GM23338 (cell line): ENCODE results near the gene SLC25A13. TPM values are rescaled to one million over a fixed set of nuclear protein-coding genes. Genes with fewer than 3 reads are reported as not detected.
A peak's percentile ranks its signal among the peaks of the same experiment; 100 is the strongest.

Experiments
- ATAC-seq: fragments of 200-7000 bp; cut with Tn5 transposase; 3 replicates; pipeline ENCODE4 v1.9.1; 2020
- DNase-seq: peaks from one replicate; pipeline ENCODE4 v3.0.0-alpha.2; 2015; ENCODE audit warnings: low spot score
- H2AFZ ChIP-seq: fragments of 200-600 bp; sonication (generic); 2 replicates; pipeline ENCODE4 v1.8.0; 2016; ENCODE audit warnings: antibody characterized with exemption, mild to moderate bottlenecking, moderate library complexity
- H3F3A ChIP-seq: fragments of 200-600 bp; sonication (generic); replicated peaks from 2 replicates; pipeline ENCODE4 v1.8.0; 2017; ENCODE audit warnings: antibody characterized with exemption, mixed run types, low read depth
- H3K27ac ChIP-seq: fragments of 200-600 bp; sonication (generic); 2 replicates; pipeline ENCODE4 v1.6.1; 2016; ENCODE audit warnings: low read depth
- H3K27me3 ChIP-seq: fragments of 200-600 bp; sonication (generic); 2 replicates; pipeline ENCODE4 v1.8.0; 2016; ENCODE audit warnings: mild to moderate bottlenecking, mixed run types, moderate library complexity; ENCODE audit not compliant: insufficient read depth
- H3K36me3 ChIP-seq: fragments of 200-600 bp; sonication (generic); 2 replicates; pipeline ENCODE4 v1.8.0; 2016; ENCODE audit warnings: mild to moderate bottlenecking; ENCODE audit not compliant: insufficient read depth
- H3K4me1 ChIP-seq: fragments of 200-600 bp; sonication (generic); 2 replicates; pipeline ENCODE4 v1.8.0; 2016; ENCODE audit warnings: mild to moderate bottlenecking, moderate library complexity; ENCODE audit not compliant: insufficient read depth
- H3K4me2 ChIP-seq: fragments of 200-600 bp; sonication (generic); 2 replicates; pipeline ENCODE4 v1.7.1; 2017; ENCODE audit warnings: mixed run types
- H3K4me3 ChIP-seq: fragments of 200-600 bp; sonication (generic); 2 replicates; pipeline ENCODE4 v1.6.1; 2016; ENCODE audit warnings: mixed run types
- H3K79me2 ChIP-seq: fragments of 200-600 bp; sonication (generic); replicated peaks from 2 replicates; pipeline ENCODE4 v1.8.0; 2017; ENCODE audit warnings: mild to moderate bottlenecking; ENCODE audit not compliant: insufficient read depth
- H3K9me2 ChIP-seq: fragments of 200-600 bp; sonication (generic); 2 replicates; pipeline ENCODE4 v1.8.0; 2017; ENCODE audit not compliant: insufficient read depth
- H4K20me1 ChIP-seq: fragments of 200-600 bp; sonication (generic); replicated peaks from 2 replicates; pipeline ENCODE4 v1.8.0; 2017; ENCODE audit warnings: mild to moderate bottlenecking; ENCODE audit not compliant: insufficient read depth
- H3K27ac Mint-ChIP-seq: 2 replicates; pipeline ENCODE4 v1.8.0; 2020; ENCODE audit warnings: inconsistent platforms, mild to moderate bottlenecking, moderate library complexity, mixed read lengths
- H3K27me3 Mint-ChIP-seq: 3 replicates; pipeline ENCODE4 v1.8.0; 2022; ENCODE audit warnings: low read depth, mild to moderate bottlenecking, moderate library complexity, mixed read lengths, inconsistent platforms; ENCODE audit not compliant: insufficient read depth, poor library complexity
- H3K36me3 Mint-ChIP-seq: 3 replicates; pipeline ENCODE4 v1.8.0; 2021; ENCODE audit warnings: low read depth, mild to moderate bottlenecking, inconsistent platforms, moderate library complexity, mixed read lengths
- H3K4me1 Mint-ChIP-seq: 3 replicates; pipeline ENCODE4 v1.8.0; 2020; ENCODE audit warnings: mild to moderate bottlenecking, inconsistent platforms, mixed read lengths
- H3K4me3 Mint-ChIP-seq: 3 replicates; pipeline ENCODE4 v1.8.0; 2021; ENCODE audit warnings: moderate library complexity, mild to moderate bottlenecking, inconsistent platforms, mixed read lengths
- H3K9me3 Mint-ChIP-seq: 3 replicates; pipeline ENCODE4 v1.8.0; 2020; ENCODE audit warnings: moderate library complexity, mild to moderate bottlenecking, inconsistent platforms, mixed read lengths
- CREB1 ChIP-seq: fragments of 250-450 bp; sonication (Bioruptor Pico); IDR thresholded peaks from 2 replicates; pipeline ENCODE4 v1.5.0; 2020; ENCODE audit warnings: low read depth, mild to moderate bottlenecking, moderate library complexity
- CTCF ChIP-seq, 2 experiments: fragments of 200-600 bp in 1 of 2; sonication (generic) in 1 of 2; conservative IDR thresholded peaks; 2 replicates each; pipeline versions ENCODE4 v1.5.1 to v1.6.1; 2016 to 2017; ENCODE audit warnings: antibody characterized with exemption in 2 of 2, low read depth in 2 of 2, mild to moderate bottlenecking in 2 of 2, moderate library complexity in 1 of 2
- ETS1 ChIP-seq: IDR thresholded peaks from 2 replicates; pipeline ENCODE4 v1.6.1; 2016; ENCODE audit warnings: antibody characterized with exemption
- EZH2 ChIP-seq: fragments of 200-600 bp; sonication (generic); IDR thresholded peaks from one replicate; pipeline ENCODE4 v1.8.0; 2017; ENCODE audit warnings: antibody characterized with exemption, mild to moderate bottlenecking, low read depth; ENCODE audit not compliant: unreplicated experiment
- EZH2phosphoT487 ChIP-seq: fragments of 200-600 bp; sonication (generic); IDR thresholded peaks from one replicate; pipeline ENCODE4 v1.8.1; 2018; ENCODE audit warnings: antibody characterized with exemption; ENCODE audit not compliant: unreplicated experiment
- JUNB ChIP-seq: IDR thresholded peaks from one replicate; pipeline ENCODE4 v1.6.1; 2016; ENCODE audit warnings: antibody characterized with exemption; ENCODE audit not compliant: unreplicated experiment
- NANOG ChIP-seq: IDR thresholded peaks from 2 replicates; pipeline ENCODE4 v1.6.1; 2016; ENCODE audit warnings: antibody characterized with exemption, borderline replicate concordance
- POLR2AphosphoS5 ChIP-seq: IDR thresholded peaks from 2 replicates; pipeline ENCODE4 v1.6.1; 2016; ENCODE audit warnings: antibody characterized with exemption, low read depth
- STAT1 ChIP-seq: IDR thresholded peaks from one replicate; pipeline ENCODE4 v1.6.1; 2016; ENCODE audit warnings: antibody characterized with exemption; ENCODE audit not compliant: unreplicated experiment
- ZNF114 ChIP-seq: fragments of 250-450 bp; sonication (Bioruptor Pico); IDR thresholded peaks from 2 replicates; pipeline ENCODE4 v1.5.0; 2020; ENCODE audit warnings: mild to moderate bottlenecking, moderate library complexity
- ZNF331 ChIP-seq: fragments of 250-450 bp; sonication (Bioruptor Pico); IDR thresholded peaks from 2 replicates; pipeline ENCODE4 v1.5.0; 2020; ENCODE audit warnings: low read depth, mild to moderate bottlenecking, moderate library complexity
- polyA plus RNA-seq: library from polyadenylated mRNA; unstranded; fragments of >200 nt; fragmentation: Nextera tagmentation; extraction: Ambion mirVana; gene quantifications from 2 replicates; pipeline ENCODE4 v1.2.1, GENCODE V29; 2016
- total RNA-seq: library from RNA; depleted of rRNA; stranded (reverse); fragments of >200 nt; shearing (Covaris generic); gene quantifications from 2 replicates; pipeline ENCODE4 v1.2.3, GENCODE V29; 2014
- TF ChIP-seq, protein P1 (sequence below): IDR thresholded peaks from one replicate; pipeline ENCODE4 v1.6.1; 2018; ENCODE audit warnings: antibody characterized with exemption; ENCODE audit not compliant: unreplicated experiment

SLC25A13 gene
- total and polyA plus RNA-seq, 2 experiments from 2014 or later = 51.1 to 84.6 TPM

GRCh38 chr7:96331233-96331632, 9.3 kb upstream of the SLC25A13 start:
- Histone ChIP-seq H3K9me2 (0 out of 2 replicates have a peak, but pooled peaks cover 4% of the 10 kb centered on the region), H3K4me1 (no peaks in the 10 kb centered on the region), H3K4me2 (no peak overlapping the region), H2AFZ (no peak overlapping the region; the same call in 1 of the 2 replicates), H3K36me3 (no peaks in the 10 kb centered on the region), H3K27ac (no peak overlapping the region), H3K4me3 (no peak overlapping the region), H4K20me1 (no peaks in the 10 kb centered on the region), H3K79me2 (no peaks in the 10 kb centered on the region), H3K27me3 (no peaks in the 10 kb centered on the region), H3F3A (no peaks in the 10 kb centered on the region)
- no peak for DNase-seq
- Mint-ChIP-seq H3K36me3 (no peaks in the 10 kb centered on the region), H3K9me3 (peaks cover 6% of the 10 kb centered on the region; the same call in 2 of the 3 replicates), H3K27me3 (peaks cover 1% of the 10 kb centered on the region), H3K27ac (no peak overlapping the region), H3K4me3 (no peak overlapping the region), H3K4me1 (no peaks in the 10 kb centered on the region)
- no peak for TF ChIP-seq ETS1
- TF ChIP-seq POLR2AphosphoS5 = no peak
- TF ChIP-seq STAT1 = no peak
- no peak for TF ChIP-seq EZH2
- no peak for TF ChIP-seq NANOG
- TF ChIP-seq JUNB = no peak
- TF ChIP-seq ZNF331 (CRISPR knock-in tag) = no peak
- no peak for TF ChIP-seq ZNF114
- TF ChIP-seq, protein P1, sequence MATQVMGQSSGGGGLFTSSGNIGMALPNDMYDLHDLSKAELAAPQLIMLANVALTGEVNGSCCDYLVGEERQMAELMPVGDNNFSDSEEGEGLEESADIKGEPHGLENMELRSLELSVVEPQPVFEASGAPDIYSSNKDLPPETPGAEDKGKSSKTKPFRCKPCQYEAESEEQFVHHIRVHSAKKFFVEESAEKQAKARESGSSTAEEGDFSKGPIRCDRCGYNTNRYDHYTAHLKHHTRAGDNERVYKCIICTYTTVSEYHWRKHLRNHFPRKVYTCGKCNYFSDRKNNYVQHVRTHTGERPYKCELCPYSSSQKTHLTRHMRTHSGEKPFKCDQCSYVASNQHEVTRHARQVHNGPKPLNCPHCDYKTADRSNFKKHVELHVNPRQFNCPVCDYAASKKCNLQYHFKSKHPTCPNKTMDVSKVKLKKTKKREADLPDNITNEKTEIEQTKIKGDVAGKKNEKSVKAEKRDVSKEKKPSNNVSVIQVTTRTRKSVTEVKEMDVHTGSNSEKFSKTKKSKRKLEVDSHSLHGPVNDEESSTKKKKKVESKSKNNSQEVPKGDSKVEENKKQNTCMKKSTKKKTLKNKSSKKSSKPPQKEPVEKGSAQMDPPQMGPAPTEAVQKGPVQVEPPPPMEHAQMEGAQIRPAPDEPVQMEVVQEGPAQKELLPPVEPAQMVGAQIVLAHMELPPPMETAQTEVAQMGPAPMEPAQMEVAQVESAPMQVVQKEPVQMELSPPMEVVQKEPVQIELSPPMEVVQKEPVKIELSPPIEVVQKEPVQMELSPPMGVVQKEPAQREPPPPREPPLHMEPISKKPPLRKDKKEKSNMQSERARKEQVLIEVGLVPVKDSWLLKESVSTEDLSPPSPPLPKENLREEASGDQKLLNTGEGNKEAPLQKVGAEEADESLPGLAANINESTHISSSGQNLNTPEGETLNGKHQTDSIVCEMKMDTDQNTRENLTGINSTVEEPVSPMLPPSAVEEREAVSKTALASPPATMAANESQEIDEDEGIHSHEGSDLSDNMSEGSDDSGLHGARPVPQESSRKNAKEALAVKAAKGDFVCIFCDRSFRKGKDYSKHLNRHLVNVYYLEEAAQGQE = no peak
- no peak for TF ChIP-seq CREB1 (CRISPR knock-in tag)
- no peak for TF ChIP-seq EZH2phosphoT487
- ATAC-seq = no peak

- no peaks in the 10 kb centered on the region for H3K79me2 ChIP-seq
- Mint-ChIP-seq H3K4me1 (no peaks in the 10 kb centered on the region), H3K36me3 (no peaks in the 10 kb centered on the region), H3K27me3 (peaks cover 1% of the 10 kb centered on the region), H3K9me3 (peaks cover 6% of the 10 kb centered on the region; the same call in 2 of the 3 replicates), H3K27ac (no peak overlapping the region), H3K4me3 (no peak overlapping the region)
- no peaks in the 10 kb centered on the region for H3K4me1 ChIP-seq
- ATAC-seq = no peak; the same call in 2 of the 3 replicates
- H3K9me2 ChIP-seq = 0 out of 2 replicates have a peak, but pooled peaks cover 4% of the 10 kb centered on the region
- H3F3A ChIP-seq = no peaks in the 10 kb centered on the region
- H3K36me3 ChIP-seq = no peaks in the 10 kb centered on the region
- peak overlapping the region; percentile 63; the same call in 1 of the 2 replicates for H2AFZ ChIP-seq
- H3K27me3 ChIP-seq = no peaks in the 10 kb centered on the region
- H3K27ac ChIP-seq = no peak overlapping the region
- DNase-seq = no peak
- no peaks in the 10 kb centered on the region for H4K20me1 ChIP-seq
- H3K4me2 ChIP-seq = no peak overlapping the region
- H3K4me3 ChIP-seq = no peak overlapping the region
- TF ChIP-seq ZNF114 (no peak), EZH2 (no peak), CTCF (conservative IDR thresholded peaks at IDR 0.05; ENCODE audit: low read depth in 2 of 2) (no peak)
Observed at GRCh38 chr7:96330193-96330592, 8.3 kb upstream of the SLC25A13 start.
